ENCODE results near the gene ZNF681. TPM values are rescaled to one million over a fixed set of nuclear protein-coding genes. Genes with fewer than 3 reads are reported as not detected.

ZNF681 gene
- polyA plus RNA-seq, 4 donors, result 0.45 to 6.0 (median 0.66) TPM; not detected in 1

DNA sequence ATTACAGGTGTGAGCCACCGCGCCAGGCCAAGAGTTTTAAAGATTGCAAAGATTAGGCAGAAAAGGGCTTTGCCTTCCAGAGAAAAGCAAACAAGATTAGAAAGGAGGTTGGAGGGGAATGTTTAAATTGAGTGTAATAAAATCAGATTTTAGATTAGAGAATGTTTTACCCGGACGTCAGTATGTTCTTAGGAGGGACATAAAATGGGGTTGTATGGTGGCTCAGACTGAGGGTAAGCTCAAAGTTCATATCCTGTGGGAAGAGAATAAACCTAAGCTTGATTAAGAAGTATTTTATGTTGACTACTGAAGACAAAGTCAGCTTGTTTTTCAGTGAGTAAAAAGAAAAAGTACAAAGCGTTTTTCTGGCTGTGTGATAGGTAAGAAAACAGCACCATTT is 34.1 kb upstream of the ZNF681 start:
- DNase-seq (peak in 1 of 2 donors; percentile 23), FAIRE-seq (no peak)
- Histone ChIP-seq H3K4me3 (ENCODE audit: low read depth in 1 of 3, low read length in 3 of 3) (no peak overlapping the region), H3K27me3 (ENCODE audit: control insufficient read depth in 3 of 3, insufficient read depth in 3 of 3, low read length in 3 of 3) (no peaks in the 10 kb centered on the region), H3K9me3 (ENCODE audit: control insufficient read depth in 2 of 2, insufficient read depth in 1 of 2, low read depth in 1 of 2, low read length in 1 of 2) (peaks cover 0 to 16% of the 10 kb centered on the region in 2 donors), H3K36me3 (ENCODE audit: control insufficient read depth in 3 of 3, insufficient read depth in 2 of 3, low read depth in 1 of 3, low read length in 3 of 3) (peaks cover 0 to 6% (median 0%) of the 10 kb centered on the region in 3 donors), H3K4me1 (ENCODE audit: control insufficient read depth in 3 of 3, insufficient read depth in 2 of 3, low read depth in 1 of 3, low read length in 2 of 3) (no peaks in the 10 kb centered on the region), H3K27ac (ENCODE audit: low read depth in 1 of 3, low read length in 2 of 3) (no peak overlapping the region)
- 23 to 66% (median 37%) methylated on average over 5 of the region's 5 CpGs for WGBS, 3 donors

- Histone ChIP-seq H3K27me3 (ENCODE audit: control insufficient read depth in 3 of 3, insufficient read depth in 3 of 3, low read length in 3 of 3) (no peaks in the 10 kb centered on the region), H3K36me3 (ENCODE audit: control insufficient read depth in 3 of 3, insufficient read depth in 2 of 3, low read depth in 1 of 3, low read length in 3 of 3) (peaks cover 0 to 6% (median 0%) of the 10 kb centered on the region in 3 donors), H3K4me1 (ENCODE audit: control insufficient read depth in 3 of 3, insufficient read depth in 2 of 3, low read depth in 1 of 3, low read length in 2 of 3) (no peaks in the 10 kb centered on the region), H3K9me3 (ENCODE audit: control insufficient read depth in 2 of 2, insufficient read depth in 1 of 2, low read depth in 1 of 2, low read length in 1 of 2) (peaks cover 0 to 14% of the 10 kb centered on the region in 2 donors), H3K4me3 (ENCODE audit: low read depth in 1 of 3, low read length in 3 of 3) (no peak overlapping the region), H3K27ac (ENCODE audit: low read depth in 1 of 3, low read length in 2 of 3) (no peak overlapping the region)
- 78 to 80% (median 79%) methylated on average over 17 of the region's 17 CpGs for WGBS, 3 donors
- FAIRE-seq (no peak), DNase-seq (no peak)
Measured at GRCh38 chr19:23790641-23791488, 32.2 kb upstream of the ZNF681 start.

DNA sequence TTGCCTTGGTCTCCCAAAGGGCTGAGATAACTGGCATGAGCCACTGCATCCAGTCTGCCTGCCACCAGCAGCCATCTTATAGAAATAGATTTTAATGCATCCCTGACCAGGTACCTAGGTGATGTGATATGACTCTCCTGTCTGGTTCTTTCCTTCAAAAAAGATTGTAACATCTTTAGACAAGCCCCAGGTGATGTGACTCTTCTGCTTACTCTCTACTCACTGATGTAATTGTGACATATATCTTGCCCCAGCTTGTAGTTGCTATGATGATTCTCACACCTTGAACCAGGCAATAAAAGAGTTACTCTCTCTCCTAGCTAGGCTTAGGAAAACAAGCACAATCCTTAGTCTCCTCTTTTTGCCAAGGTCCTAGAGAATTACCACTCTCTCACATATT is 30.6 kb upstream of the ZNF681 start:
- no peak overlapping the region for H3K27ac ChIP-seq (ENCODE audit: low read depth in 1 of 3, low read length in 2 of 3)
- H3K4me3 ChIP-seq (ENCODE audit: low read depth in 1 of 3, low read length in 3 of 3), result no peak overlapping the region
- peaks cover 0 to 6% (median 0%) of the 10 kb centered on the region in 3 donors for H3K36me3 ChIP-seq (ENCODE audit: control insufficient read depth in 3 of 3, insufficient read depth in 2 of 3, low read depth in 1 of 3, low read length in 3 of 3)
- FAIRE-seq, result no peak
- no peaks in the 10 kb centered on the region for H3K27me3 ChIP-seq (ENCODE audit: control insufficient read depth in 3 of 3, insufficient read depth in 3 of 3, low read length in 3 of 3)
- DNase-seq, result no peak
- H3K9me3 ChIP-seq (ENCODE audit: control insufficient read depth in 2 of 2, insufficient read depth in 1 of 2, low read depth in 1 of 2, low read length in 1 of 2), result peaks cover 0 to 9% of the 10 kb centered on the region in 2 donors
- no peaks in the 10 kb centered on the region for H3K4me1 ChIP-seq (ENCODE audit: control insufficient read depth in 3 of 3, insufficient read depth in 2 of 3, low read depth in 1 of 3, low read length in 2 of 3)

DNA sequence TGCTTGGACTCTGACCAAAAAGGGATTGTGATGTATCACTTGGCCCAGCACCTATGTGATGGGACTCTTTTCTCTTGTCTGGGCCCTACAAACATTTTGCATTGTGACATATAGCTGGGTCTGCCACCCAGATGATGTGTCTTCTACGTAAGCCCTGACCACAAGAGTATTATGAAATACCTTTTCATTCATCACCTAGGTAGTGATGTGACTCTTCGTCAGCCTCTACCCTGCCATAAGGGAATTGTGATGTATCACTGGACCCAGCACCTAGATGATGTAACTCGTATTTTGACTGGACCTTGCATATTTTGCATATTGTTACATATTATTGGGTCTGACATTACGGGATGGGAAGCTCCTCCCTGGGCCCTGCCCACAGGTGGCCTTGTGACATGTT is 29.7 kb upstream of the ZNF681 start:
- Histone ChIP-seq H3K9me3 (ENCODE audit: control insufficient read depth in 2 of 2, insufficient read depth in 1 of 2, low read depth in 1 of 2, low read length in 1 of 2) (peaks cover 0 to 5% of the 10 kb centered on the region in 2 donors), H3K27ac (ENCODE audit: low read depth in 1 of 3, low read length in 2 of 3) (no peak overlapping the region), H3K27me3 (ENCODE audit: control insufficient read depth in 3 of 3, insufficient read depth in 3 of 3, low read length in 3 of 3) (no peaks in the 10 kb centered on the region), H3K4me3 (ENCODE audit: low read depth in 1 of 3, low read length in 3 of 3) (no peak overlapping the region), H3K36me3 (ENCODE audit: control insufficient read depth in 3 of 3, insufficient read depth in 2 of 3, low read depth in 1 of 3, low read length in 3 of 3) (peaks cover 0 to 6% (median 0%) of the 10 kb centered on the region in 3 donors), H3K4me1 (ENCODE audit: control insufficient read depth in 3 of 3, insufficient read depth in 2 of 3, low read depth in 1 of 3, low read length in 2 of 3) (no peaks in the 10 kb centered on the region)
- FAIRE-seq (no peak), DNase-seq (no peak)
- WGBS, 3 donors, result 82 to 96% (median 94%) methylated on average over 4 of the region's 4 CpGs

DNA sequence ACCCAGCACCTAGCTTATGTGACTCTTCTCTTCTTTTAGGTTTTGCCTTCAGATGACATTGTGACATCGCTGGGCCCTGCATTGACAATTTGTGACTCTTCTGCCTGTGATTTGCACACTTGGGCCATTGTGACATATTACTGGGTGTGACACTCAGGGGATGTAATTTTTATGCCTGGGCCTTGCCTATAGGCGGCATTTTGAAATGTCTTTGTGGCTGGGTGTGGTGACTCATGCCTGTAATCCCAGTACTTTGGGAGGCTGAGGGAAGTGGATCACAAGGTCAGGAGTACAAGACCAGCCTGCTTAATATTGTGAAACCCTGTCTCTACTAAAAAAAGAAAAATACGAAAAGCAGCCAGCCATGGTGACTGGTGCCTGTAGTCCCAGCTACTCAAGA is 28.4 kb upstream of the ZNF681 start:
- WGBS, 3 donors, result 92 to 95% (median 93%) methylated on average over 3 of the region's 3 CpGs
- no peak for FAIRE-seq

DNA sequence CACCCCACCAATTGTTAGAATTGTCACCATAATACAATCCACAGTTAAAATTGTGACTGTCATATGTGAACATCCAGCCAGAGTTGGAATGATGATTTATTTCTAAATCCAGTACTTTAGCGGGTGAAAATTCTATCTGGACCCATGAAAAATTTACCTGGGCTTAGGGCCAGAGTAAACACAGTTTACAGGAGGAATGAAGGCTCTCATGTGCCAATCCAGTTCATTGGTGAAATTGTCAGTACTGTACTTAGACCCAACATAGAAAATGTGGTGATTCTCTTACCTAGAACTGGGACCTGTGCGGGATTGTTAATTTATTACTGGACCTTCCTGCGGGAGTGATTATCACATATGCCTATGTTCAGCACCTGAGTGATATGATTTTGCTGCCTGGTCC is 27.3 kb upstream of the ZNF681 start:
- Histone ChIP-seq H3K27me3 (ENCODE audit: control insufficient read depth in 3 of 3, insufficient read depth in 3 of 3, low read length in 3 of 3) (no peaks in the 10 kb centered on the region), H3K27ac (ENCODE audit: low read depth in 1 of 3, low read length in 2 of 3) (no peak overlapping the region), H3K9me3 (ENCODE audit: control insufficient read depth in 2 of 2, insufficient read depth in 1 of 2, low read depth in 1 of 2, low read length in 1 of 2) (peaks cover 0 to 2% of the 10 kb centered on the region in 2 donors), H3K4me1 (ENCODE audit: control insufficient read depth in 3 of 3, insufficient read depth in 2 of 3, low read depth in 1 of 3, low read length in 2 of 3) (no peaks in the 10 kb centered on the region), H3K36me3 (ENCODE audit: control insufficient read depth in 3 of 3, insufficient read depth in 2 of 3, low read depth in 1 of 3, low read length in 3 of 3) (peaks cover 0 to 5% (median 0%) of the 10 kb centered on the region in 3 donors), H3K4me3 (ENCODE audit: low read depth in 1 of 3, low read length in 3 of 3) (no peak overlapping the region)
- no peak for FAIRE-seq
- WGBS, 3 donors, result 81 to 94% (median 91%) methylated on average over 3 of the region's 3 CpGs
- DNase-seq, result no peak

More for the DNA sequence above, 28.4 kb upstream of the ZNF681 start:
- no peak for DNase-seq
- no peak overlapping the region for H3K27ac ChIP-seq (ENCODE audit: low read depth in 1 of 3, low read length in 2 of 3)
- peaks cover 0 to 2% of the 10 kb centered on the region in 2 donors for H3K9me3 ChIP-seq (ENCODE audit: control insufficient read depth in 2 of 2, insufficient read depth in 1 of 2, low read depth in 1 of 2, low read length in 1 of 2)
- peaks cover 0 to 6% (median 0%) of the 10 kb centered on the region in 3 donors for H3K36me3 ChIP-seq (ENCODE audit: control insufficient read depth in 3 of 3, insufficient read depth in 2 of 3, low read depth in 1 of 3, low read length in 3 of 3)
- no peaks in the 10 kb centered on the region for H3K4me1 ChIP-seq (ENCODE audit: control insufficient read depth in 3 of 3, insufficient read depth in 2 of 3, low read depth in 1 of 3, low read length in 2 of 3)
- no peaks in the 10 kb centered on the region for H3K27me3 ChIP-seq (ENCODE audit: control insufficient read depth in 3 of 3, insufficient read depth in 3 of 3, low read length in 3 of 3)
- no peak overlapping the region for H3K4me3 ChIP-seq (ENCODE audit: low read depth in 1 of 3, low read length in 3 of 3)

GRCh38 chr19:23784274-23784673 is 25.6 kb upstream of the ZNF681 start:
- 42 to 44% (median 42%) methylated on average over 2 of the region's 2 CpGs for WGBS, 3 donors
- Histone ChIP-seq H3K27ac (ENCODE audit: low read depth in 1 of 3, low read length in 2 of 3) (peak overlapping the region in 1 of 3 donors; percentile 45), H3K9me3 (ENCODE audit: control insufficient read depth in 2 of 2, insufficient read depth in 1 of 2, low read depth in 1 of 2, low read length in 1 of 2) (peaks cover 2 to 5% of the 10 kb centered on the region in 2 donors)

DNA sequence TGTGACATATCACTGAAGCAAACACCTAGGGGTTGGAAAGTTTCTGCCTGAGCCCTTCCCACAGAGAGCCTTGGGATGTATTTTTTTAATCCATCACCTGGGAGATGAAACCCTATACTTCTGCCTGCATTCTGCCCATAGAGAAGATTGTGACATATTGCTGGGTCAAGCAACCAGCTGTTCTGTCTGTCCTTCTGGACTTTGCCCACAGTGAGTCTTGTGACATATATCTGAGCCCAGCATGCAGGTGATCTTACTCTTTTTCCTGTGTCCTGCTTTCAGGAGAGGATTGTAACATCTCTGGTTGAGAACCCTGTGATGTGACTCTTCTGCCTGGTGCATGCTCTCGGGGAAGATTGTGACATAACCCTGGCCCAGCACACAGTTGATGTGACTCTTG is 24.9 kb upstream of the ZNF681 start:
- H3K4me3 ChIP-seq (ENCODE audit: low read depth in 1 of 3, low read length in 3 of 3), result no peak overlapping the region
- H3K27me3 ChIP-seq (ENCODE audit: control insufficient read depth in 3 of 3, insufficient read depth in 3 of 3, low read length in 3 of 3), result no peaks in the 10 kb centered on the region
- 0% methylated on average over 1 of the region's 1 CpG for WGBS, 3 donors
- no peaks in the 10 kb centered on the region for H3K36me3 ChIP-seq (ENCODE audit: control insufficient read depth in 3 of 3, insufficient read depth in 2 of 3, low read depth in 1 of 3, low read length in 3 of 3)
- peaks cover 2 to 4% of the 10 kb centered on the region in 2 donors for H3K9me3 ChIP-seq (ENCODE audit: control insufficient read depth in 2 of 2, insufficient read depth in 1 of 2, low read depth in 1 of 2, low read length in 1 of 2)
- H3K27ac ChIP-seq (ENCODE audit: low read depth in 1 of 3, low read length in 2 of 3), result no peak overlapping the region
- no peaks in the 10 kb centered on the region for H3K4me1 ChIP-seq (ENCODE audit: control insufficient read depth in 3 of 3, insufficient read depth in 2 of 3, low read depth in 1 of 3, low read length in 2 of 3)
- FAIRE-seq (no peak), DNase-seq (peak; percentile 12 to 80)

More at GRCh38 chr19:23784274-23784673, 25.6 kb upstream of the ZNF681 start:
- H3K4me1 ChIP-seq (ENCODE audit: control insufficient read depth in 3 of 3, insufficient read depth in 2 of 3, low read depth in 1 of 3, low read length in 2 of 3), result no peaks in the 10 kb centered on the region
- H3K36me3 ChIP-seq (ENCODE audit: control insufficient read depth in 3 of 3, insufficient read depth in 2 of 3, low read depth in 1 of 3, low read length in 3 of 3), result no peaks in the 10 kb centered on the region
- no peak overlapping the region for H3K4me3 ChIP-seq (ENCODE audit: low read depth in 1 of 3, low read length in 3 of 3)
- no peak for DNase-seq
- no peaks in the 10 kb centered on the region for H3K27me3 ChIP-seq (ENCODE audit: control insufficient read depth in 3 of 3, insufficient read depth in 3 of 3, low read length in 3 of 3)
- no peak for FAIRE-seq
